NCI-H1436 treated with DMSO at 0.1 percent for 48 hours (cell line): Measurements from ENCODE around the gene MEG3.
"Not testable (repeated sequence)": the region's sequence is repeated elsewhere in the genome, so short reads cannot be mapped to it uniquely, and the experiment has no call there.

ENCODE experiments used
- DNase-seq: peaks from one replicate; lab custom pipeline; 2025; lab: John Stamatoyannopoulos, UW

Gene MEG3

DNA sequence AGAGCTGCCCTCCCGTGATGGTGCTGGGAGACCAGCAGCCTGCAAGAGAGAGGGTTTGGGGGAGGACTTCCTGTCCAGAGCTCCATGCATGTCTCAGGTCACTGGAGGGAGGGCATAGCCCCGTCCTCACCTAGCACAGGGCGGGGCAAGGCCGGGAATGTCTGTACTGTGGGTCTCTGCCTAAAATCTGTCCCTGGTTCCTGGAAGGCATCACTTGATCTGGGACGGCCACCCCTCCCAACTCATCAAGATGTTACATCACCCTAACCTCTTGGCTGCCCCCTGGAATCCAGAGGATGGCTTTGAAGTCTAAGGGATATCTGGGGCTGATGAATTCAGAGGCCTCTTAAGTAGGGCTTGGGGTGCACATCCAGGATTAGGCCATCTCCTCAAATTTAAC is 37.0 kb upstream of the MEG3 start:
- no peak for DNase-seq

DNA sequence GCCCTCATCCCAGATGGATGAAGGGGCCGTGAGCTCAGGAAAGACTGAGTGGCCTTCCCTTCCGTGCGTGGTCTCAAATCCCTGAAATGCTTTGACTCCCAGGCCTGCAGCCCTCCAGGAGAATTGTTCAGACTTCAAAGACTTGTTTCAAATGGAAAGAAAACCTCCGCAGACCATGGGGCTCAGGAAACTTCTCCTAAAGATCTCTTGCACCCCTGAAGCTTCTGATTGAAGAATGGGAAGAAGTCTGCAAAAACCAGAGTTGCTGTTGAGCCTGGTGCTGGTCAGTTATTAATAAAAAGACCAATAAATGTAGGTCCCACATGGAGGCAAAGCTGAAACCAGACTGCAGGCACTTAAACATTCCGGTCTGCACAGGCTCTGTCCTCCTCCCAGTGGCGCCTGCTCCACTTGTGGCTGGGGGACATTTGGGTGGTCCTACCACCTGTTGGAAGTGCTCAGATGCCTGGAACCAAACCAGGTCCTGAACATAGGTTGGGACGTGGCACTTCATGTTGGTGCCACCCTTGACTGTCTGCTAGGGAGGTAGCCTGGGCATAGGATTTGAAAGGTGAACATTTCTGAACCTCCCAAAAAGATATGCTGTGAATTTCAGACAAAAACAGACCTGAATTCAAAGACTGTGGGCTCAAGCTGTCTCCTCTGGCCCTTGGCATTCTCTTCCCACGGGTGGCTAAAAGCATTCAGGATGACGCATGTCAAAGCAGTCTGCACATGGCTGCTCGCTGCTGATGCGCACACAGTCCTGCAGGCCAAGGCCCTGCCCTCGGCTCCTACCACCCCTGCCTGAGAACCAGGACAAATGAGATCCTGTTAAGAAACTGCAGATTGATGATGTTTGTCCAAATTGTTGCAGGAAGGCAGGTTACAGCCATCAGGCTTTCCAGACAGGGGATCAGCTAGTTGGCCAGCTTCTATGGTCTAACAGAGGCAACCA is 36.2 kb upstream of the MEG3 start:
- DNase-seq: no peak

- no peak for DNase-seq
Measured at GRCh38 chr14:100790502-100791347, 35.2 kb upstream of the MEG3 start.

DNA sequence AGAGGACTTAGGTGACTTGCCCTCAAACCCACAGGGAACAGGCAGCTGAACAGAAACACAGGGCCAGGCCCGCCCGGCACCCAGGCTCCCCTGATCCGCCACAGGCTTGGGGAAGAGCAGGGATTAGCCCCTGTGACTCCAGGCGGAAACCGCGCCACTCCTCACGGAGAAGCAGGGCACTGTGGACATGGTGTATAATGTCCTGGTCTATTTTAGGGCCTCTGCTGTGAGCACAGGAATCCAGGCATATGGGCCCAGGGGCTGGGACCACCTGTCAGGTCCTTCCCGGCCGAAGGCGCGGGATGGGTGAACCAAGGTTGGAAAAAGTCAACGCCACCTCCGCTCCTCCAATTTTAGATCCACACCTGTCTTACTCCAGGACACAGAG is 34.6 kb upstream of the MEG3 start:
- DNase-seq: no peak

DNA sequence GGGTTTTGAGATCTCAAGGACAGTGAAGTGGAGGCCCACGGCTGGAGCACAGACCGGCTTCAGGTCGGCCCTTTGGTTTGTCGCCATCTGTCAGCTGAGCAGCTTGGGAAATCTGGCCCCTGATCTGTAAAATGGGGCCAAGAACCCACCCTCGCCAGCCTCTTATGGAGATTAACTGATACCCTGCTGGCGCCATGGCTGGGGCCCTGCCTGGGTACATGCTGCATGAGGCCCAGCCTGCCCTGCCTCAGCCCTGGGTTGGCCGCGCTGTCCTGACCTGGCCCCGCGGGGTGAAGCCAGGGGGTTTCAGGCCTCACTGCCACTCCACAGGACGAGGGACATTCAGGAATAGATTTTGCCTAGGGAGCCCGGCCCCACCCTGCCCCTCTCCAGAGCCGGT is 33.9 kb upstream of the MEG3 start:
- no peak for DNase-seq

GRCh38 chr14:100796946-100797345 is 29.0 kb upstream of the MEG3 start:
- DNase-seq: no peak

DNA sequence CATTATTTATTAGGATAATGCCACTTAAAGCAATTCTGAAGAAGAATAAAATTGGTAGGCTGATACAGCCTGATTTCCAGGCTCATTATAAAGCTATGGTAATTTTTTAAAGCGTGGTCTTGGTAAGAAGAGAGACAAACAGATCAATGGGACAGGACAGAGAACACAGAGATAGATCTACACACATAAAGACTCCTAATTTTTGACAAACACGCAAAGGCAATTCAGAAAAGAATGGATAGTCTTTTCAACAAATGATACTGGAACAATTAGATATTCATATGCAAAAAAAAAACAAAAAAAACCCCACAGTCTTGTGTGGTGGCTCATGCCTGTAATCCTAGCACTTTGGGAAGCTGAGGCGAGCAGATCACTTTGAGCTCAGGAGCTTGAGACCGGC is 25.9 kb upstream of the MEG3 start:
- DNase-seq: no peak

GRCh38 chr14:100801433-100801832 is 24.5 kb upstream of the MEG3 start:
- DNase-seq: not testable (repeated sequence)

DNA sequence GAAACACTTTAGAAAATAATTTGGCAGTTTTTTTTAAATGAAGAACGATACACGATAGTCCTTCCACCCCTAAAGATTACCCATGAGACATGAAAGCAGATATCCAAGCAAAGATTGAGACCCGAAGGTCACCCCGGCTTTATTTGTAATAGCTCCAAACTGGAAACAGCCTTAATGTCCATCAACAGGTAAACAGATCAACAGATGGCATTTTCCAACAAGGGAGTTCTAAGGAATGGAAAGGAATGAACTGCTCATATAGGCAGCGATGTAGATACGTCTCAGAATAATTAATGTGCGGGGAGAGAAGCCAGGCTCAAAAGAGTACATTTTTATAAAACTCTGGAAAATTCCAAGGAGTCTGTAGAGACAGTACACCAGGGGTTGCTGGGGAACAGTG is 23.7 kb upstream of the MEG3 start:
- DNase-seq: no peak

GRCh38 chr14:100802766-100803165 is 23.2 kb upstream of the MEG3 start:
- DNase-seq: no peak

DNA sequence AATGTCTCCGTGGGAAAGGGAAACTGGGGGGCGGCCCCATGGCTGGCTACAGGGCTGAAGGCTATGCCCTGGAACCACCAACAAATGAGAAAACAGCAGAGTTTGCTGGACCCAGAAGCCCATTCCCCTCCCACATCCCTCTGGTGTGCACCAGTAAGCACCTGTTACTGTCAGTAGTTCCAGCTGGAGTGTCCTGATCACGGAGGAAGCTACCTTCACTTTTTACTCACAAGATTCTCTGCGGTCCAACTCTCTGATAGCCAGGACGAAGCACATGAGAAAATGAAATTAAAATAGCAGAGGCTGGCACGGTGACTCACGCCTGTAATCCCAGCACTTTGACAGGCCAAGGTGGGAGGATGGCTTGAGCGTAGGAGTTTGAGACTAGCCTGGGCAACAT is 22.7 kb upstream of the MEG3 start:
- DNase-seq: no peak

- DNase-seq: no peak
Measured at GRCh38 chr14:100803676-100804075, 22.2 kb upstream of the MEG3 start.

DNA sequence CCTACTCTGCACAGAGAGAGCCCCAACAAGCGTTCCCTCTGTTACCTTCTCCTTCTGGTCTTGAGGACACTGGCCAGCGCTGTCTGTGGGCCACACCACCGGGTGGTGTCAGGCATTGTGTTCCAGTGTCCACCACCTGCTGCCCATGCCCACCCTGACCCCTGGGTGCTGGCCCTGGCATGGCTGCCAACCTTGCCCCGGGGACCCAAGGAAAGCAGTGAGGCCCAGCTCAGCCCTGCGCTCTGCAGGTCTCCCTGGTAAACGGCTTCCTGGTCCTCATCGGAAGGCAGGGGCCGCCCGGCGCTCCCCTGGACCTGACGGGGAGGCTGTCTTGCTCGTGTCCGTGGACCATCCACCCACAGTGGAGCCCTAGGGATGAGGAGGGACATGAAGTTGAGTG is 21.8 kb upstream of the MEG3 start:
- DNase-seq: no peak

DNA sequence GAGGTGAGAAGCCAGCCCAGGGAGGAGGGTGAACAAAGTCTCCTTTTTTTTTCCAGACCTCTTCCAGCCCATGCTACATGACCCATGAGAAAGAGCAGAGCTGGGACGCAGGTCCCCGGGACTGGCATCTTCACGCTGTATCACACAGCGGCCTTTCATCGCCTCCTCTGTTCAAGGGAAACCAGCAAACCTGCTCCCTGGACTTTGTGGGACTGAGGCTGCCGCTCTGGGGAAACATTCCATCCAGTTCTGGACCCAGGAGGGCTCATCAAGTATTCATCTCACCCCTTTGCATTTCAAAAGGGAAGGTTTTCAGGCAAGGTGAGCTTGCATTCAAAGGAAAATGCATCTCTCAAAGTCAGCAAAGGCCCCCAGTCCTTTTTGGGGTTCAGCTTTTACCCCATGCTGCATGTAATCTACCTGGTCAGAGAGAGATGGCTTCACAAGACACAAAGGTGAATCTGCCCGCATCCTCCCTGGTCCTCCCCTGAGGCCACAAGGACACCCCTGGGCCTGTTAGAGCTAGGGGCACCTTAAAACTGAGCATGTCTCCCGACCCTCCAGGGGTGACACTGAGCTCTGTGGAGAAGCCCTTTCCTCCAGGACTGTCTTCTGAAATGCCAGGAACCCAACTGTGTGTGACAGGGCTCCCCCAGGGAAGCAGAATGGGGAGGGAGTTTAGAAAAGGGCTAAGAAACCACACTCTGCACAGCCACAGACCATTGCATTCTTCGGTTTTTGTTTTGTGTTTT is 21.2 kb upstream of the MEG3 start:
- no peak for DNase-seq

DNA sequence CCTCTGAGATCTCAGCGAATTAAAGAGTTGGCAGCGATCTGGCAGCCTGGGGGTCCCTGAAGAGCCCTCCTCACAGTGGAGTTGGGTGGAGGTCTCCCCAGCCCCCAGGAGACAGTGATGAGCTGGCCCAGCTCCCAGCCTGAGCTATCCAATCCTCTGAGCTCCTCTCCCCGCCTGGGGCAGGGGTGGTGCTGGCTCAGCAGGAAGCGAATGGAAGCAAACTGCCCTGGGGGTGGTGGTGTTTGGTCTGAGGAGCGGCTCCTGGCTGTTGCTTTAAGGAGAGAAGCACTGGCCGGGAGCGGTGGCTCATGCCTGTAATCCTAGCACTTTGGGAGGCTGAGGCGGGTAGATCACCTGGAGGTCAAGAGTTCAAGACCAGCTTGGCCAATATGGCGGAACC is 19.5 kb upstream of the MEG3 start:
- DNase-seq: no peak

DNA sequence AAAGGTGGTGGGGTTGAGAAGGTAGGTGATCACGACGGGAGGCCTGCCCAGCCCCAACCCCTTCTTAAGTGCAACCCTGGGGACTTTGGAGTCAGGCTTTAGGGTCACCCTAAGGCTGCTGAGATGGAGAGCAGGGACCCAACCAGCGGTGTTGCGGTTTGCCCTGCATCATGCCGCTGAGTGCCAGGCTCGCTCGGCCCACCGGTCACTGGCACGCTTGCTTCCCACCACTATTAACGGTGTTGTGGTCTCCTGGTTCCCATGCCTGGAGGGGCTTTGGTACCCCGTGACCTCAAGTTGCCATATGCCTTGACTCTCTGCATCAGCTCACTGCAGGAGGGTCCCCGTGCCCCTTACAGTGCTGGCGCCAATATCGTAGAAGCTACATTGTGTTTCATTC is 18.4 kb upstream of the MEG3 start:
- no peak for DNase-seq

DNA sequence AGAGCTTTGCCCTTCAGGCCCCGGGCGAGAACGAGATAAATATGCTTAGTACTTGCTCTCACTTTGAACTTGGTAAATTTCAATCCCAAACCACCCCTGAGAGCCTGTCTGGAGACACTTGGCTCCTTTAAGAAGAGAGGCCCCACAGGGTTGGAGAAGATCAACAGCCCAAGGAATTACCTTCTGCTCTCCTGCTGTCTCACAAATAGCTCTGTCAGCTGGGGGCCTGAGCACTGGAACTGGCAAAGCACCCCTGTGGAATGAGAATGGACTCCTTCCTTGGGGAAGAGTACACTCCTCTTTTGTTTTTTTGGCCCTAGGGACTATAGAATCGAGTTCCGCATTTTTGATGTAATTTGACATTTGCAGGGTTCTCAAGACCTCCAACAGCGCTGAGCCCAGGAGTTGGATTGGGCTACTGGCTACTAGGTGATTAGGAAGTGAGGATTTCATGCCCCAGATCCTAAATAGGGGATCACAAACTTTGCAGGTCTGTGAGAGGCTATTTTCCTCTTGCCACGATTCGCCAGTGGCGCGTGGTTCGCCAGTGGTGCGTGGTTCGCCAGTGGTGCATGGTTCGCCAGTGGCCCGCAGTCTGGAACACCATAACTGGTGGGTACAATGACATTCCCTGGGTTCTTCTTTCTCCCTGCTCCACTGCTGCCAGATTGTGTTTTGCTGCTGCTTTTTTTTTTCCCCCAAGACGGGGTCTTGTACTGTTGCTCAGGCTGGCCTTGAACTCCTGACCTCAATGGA is 17.8 kb upstream of the MEG3 start:
- DNase-seq: no peak

GRCh38 chr14:100810435-100810834 is 15.5 kb upstream of the MEG3 start:
- DNase-seq: no peak

DNA sequence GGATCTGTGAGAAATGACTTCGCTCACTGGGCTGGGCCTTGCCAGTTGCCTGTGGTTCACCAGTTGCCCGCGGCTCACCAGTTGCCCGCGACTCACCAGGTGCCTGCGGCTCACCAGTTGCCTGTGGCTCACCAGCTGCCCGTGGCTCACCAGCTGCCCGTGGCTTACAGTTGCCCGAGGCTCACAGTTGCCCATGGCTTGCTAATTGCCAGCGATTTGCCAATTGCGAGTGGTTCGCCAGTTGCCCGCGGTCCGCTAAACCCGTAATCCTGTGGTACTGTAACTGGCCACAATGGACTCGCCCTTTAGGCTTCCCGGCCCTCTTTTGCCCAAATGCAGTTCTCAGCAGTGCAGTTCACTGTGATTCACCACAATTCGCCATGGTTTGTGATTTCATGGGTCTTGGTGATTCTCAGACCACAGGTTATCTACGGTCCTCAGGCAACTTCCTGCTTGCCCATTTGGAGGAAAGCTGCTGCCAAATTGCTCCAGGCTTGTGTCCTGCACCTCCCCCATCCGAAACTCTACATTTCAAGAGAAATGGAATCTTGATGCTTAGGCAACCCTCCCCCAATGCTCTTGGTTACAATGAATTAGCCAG is 15.0 kb upstream of the MEG3 start:
- DNase-seq: no peak

DNA sequence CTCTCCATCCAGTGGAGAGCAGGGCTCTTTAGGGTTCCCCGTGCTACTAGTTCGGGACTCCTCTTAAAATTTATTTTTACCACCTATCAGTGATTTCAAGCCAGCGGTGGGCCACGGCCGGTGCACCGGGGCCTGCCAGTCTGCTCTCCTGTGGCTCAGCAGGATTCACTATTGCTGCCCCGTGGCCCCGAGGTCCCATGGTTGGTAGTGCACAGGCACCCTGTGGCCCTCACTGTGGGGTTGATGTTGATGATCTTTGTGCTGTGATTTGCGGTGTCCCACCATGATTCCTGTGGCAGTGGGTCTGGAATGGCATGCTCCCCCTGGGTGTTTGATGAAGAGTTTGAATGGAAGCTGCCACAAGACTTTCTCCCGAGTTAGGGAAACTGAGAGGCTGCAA is 12.6 kb upstream of the MEG3 start:
- DNase-seq: no peak
